Measurements from ENCODE around the gene NAA80.

Gene NAA80

GRCh38 chr3:50319894-50320625 lies 20.9 kb upstream of the NAA80 start:
- no peak for DNase-seq (ENCODE audit: insufficient read length, low spot score)
- no peak for TF ChIP-seq CTCF (IDR thresholded peaks at IDR 0.05; ENCODE audit: insufficient read depth, missing control alignments)
- FAIRE-seq = no peak

- DNase-seq (ENCODE audit: insufficient read length, low spot score) (no peak), FAIRE-seq (no peak)
- TF ChIP-seq CTCF (IDR thresholded peaks at IDR 0.05; ENCODE audit: insufficient read depth, missing control alignments) = no peak
Measured at GRCh38 chr3:50319181-50319893, 20.1 kb upstream of the NAA80 start.

DNA sequence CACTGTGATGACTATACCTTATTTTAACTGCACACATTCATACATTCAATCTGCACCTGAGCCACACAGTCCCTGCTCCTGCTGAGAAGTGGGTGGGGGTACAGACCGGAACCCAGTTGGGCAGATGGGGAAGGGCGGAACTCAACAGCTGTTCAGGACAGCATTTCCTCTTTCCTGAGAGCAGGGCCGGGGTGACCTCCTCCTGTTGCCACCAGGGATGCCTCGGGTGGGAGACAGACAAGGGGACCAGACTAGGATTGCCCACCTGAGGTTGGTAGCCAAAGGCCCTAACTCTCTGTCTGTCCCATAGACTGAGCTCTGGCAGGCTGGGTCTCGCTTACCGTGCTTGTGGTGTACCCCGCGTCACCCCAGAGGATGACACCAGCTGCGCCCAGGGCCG lies 19.4 kb upstream of the NAA80 start:
- FAIRE-seq = no peak
- DNase-seq (ENCODE audit: insufficient read length, low spot score) = no peak
- no peak for TF ChIP-seq CTCF (IDR thresholded peaks at IDR 0.05; ENCODE audit: insufficient read depth, missing control alignments)

DNA sequence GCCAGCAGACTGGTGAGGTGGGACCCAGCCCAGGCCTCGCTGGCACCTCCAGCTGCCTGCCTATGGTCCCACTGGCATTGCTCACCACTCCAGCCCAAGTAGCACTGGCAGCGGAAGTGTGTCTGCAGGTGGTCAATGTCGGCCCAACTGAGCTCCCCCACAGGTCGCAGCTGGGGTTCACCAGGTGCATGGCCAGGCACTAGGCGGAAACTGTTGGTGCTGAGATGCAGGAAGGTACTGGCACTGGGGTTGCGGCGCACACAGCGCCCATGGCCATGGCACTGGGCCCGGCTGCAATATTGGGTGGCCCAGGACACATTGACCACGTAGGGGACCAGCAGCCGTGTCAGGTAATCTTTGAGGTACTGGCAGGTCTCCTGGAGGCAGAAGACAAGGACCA lies 19.0 kb upstream of the NAA80 start:
- no peak for TF ChIP-seq CTCF (IDR thresholded peaks at IDR 0.05; ENCODE audit: insufficient read depth, missing control alignments)
- FAIRE-seq (no peak), DNase-seq (ENCODE audit: insufficient read length, low spot score) (no peak)

DNA sequence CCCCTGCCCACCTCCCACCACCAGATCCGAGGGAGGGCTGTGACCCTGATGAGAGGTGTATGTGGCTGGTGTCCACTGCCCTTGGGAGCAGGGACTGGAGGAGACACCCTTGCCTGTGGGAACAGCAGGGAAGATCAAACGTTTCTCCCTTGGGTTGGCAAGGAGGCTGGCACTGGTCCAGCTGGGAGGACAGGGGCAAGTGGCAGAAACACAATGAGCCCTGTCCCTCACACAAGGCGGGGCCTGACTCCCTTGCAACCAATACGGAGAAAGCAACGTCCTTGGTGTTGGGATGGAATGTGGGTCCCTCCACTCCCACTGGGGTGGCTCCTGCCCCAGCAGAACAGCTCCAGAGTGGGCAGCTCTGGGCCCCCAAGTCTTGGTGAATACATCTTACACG lies 18.1 kb upstream of the NAA80 start:
- FAIRE-seq = no peak
- no peak for DNase-seq (ENCODE audit: insufficient read length, low spot score)
- no peak for TF ChIP-seq CTCF (IDR thresholded peaks at IDR 0.05; ENCODE audit: insufficient read depth, missing control alignments)

DNA sequence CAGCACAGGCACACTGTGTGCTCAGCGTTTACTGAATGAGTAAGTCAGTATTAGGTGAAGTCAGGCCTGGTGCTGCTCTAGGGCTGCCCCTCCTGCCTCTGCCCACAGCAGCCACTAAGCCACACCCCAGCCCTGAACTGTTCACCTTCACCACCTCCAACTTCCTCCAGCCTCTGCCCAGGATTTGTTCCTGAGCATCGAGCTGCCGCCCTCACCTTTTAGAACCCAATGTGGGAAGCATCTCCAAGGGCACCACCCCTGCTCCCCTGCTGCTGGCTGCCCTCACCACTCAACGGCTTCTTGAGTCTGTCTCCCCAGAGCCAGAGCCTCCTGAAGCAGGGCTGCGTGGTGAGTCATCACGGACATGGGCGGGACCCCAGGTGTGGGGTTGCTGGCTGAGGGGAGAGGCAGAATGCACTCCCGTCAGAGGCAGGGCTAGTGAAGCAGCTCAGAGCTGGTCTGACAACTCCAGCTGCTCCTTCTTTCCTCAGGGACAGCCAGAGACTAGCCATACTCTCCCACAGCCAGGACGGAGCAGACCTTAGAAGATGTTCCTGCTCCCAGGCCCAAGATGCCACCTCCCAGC lies 17.5 kb upstream of the NAA80 start:
- DNase-seq (ENCODE audit: insufficient read length, low spot score) (no peak), FAIRE-seq (no peak)
- no peak for TF ChIP-seq CTCF (IDR thresholded peaks at IDR 0.05; ENCODE audit: insufficient read depth, missing control alignments)

- TF ChIP-seq CTCF (IDR thresholded peaks at IDR 0.05; ENCODE audit: insufficient read depth, missing control alignments) = no peak
- DNase-seq (ENCODE audit: insufficient read length, low spot score) = no peak
- FAIRE-seq = no peak
Measured at GRCh38 chr3:50314816-50315215, 15.6 kb upstream of the NAA80 start.

All from D721Med (cell line).